Naive thymus-derived CD4-positive, alpha-beta T cell (primary cell): ENCODE data around the gene C11orf52. TPM values are rescaled to one million over a fixed set of nuclear protein-coding genes. Genes with fewer than 3 reads are reported as not detected.

Source experiments
- ATAC-seq: fragments of 150-1000 bp; cut with Tn5 transposase; 2 replicates; pipeline ENCODE4 v1.10.0; 2021; ENCODE audit warnings: mild to moderate bottlenecking, moderate library complexity
- CTCF ChIA-PET: fragments of 350-600 bp; sonication (Branson Sonifier 250); formaldehyde crosslinking; loops from one replicate; lab custom pipeline; 2021; ENCODE audit warnings: antibody characterized with exemption; lab: Charles Lee
- POLR2A ChIA-PET: fragments of 350-600 bp; sonication (Branson Sonifier 250); formaldehyde crosslinking; loops from one replicate; lab custom pipeline; 2021; ENCODE audit warnings: antibody characterized with exemption, inconsistent platforms; lab: Charles Lee
- DNase-seq, 9 donors: peaks; one replicate each; pipeline versions ENCODE4 v3.0.0 to v3.0.0-alpha.2; 2020 to 2022; ENCODE audit warnings: mixed read lengths in 1 of 9
- H3K27ac ChIP-seq: one replicate; pipeline ENCODE4 v1.7.0; 2013; ENCODE audit warnings: mild to moderate bottlenecking, low read depth, low read length, moderate library complexity
- H3K27me3 ChIP-seq, 2 donors: one replicate each; pipeline ENCODE4 v1.7.0; 2013; ENCODE audit warnings: low read length in 2 of 2, mild to moderate bottlenecking in 2 of 2, moderate library complexity in 2 of 2; ENCODE audit not compliant: control insufficient read depth in 2 of 2, insufficient read depth in 2 of 2
- H3K36me3 ChIP-seq, 3 experiments: 1 replicate in 2 of 3; 2 replicates in 1 of 3; pipeline ENCODE4 v1.7.0; 2013; ENCODE audit warnings: low read length in 3 of 3, mild to moderate bottlenecking in 3 of 3, moderate library complexity in 1 of 3; ENCODE audit not compliant: insufficient read depth in 3 of 3, control insufficient read depth in 2 of 3
- H3K4me1 ChIP-seq, 2 donors: one replicate each; pipeline ENCODE4 v1.7.0; 2013; ENCODE audit warnings: low read length in 2 of 2, mild to moderate bottlenecking in 2 of 2, moderate library complexity in 1 of 2; ENCODE audit not compliant: control insufficient read depth in 2 of 2, insufficient read depth in 2 of 2
- H3K4me3 ChIP-seq: 2 replicates; pipeline ENCODE4 v1.7.0; 2013; ENCODE audit warnings: mild to moderate bottlenecking, low read length
- H3K9me3 ChIP-seq, 3 experiments: 1 replicate in 2 of 3; 2 replicates in 1 of 3; pipeline ENCODE4 v1.7.0; 2013; ENCODE audit warnings: low read length in 3 of 3; ENCODE audit not compliant: control insufficient read depth in 2 of 3
- H3K27ac Mint-ChIP-seq, 9 donors: one replicate each; pipeline ENCODE4 v1.8.0; 2020 to 2022; ENCODE audit warnings: mixed read lengths in 9 of 9, mild to moderate bottlenecking in 8 of 9, moderate library complexity in 5 of 9, inconsistent platforms in 2 of 9
- H3K27me3 Mint-ChIP-seq, 5 donors: one replicate each; pipeline ENCODE4 v1.8.0; 2021 to 2022; ENCODE audit warnings: mixed read lengths in 5 of 5, mild to moderate bottlenecking in 1 of 5
- H3K36me3 Mint-ChIP-seq, 5 donors: one replicate each; pipeline ENCODE4 v1.8.0; 2020 to 2022; ENCODE audit warnings: mixed read lengths in 5 of 5, mild to moderate bottlenecking in 3 of 5, inconsistent platforms in 1 of 5
- H3K4me1 Mint-ChIP-seq, 7 donors: one replicate each; pipeline ENCODE4 v1.8.0; 2020 to 2022; ENCODE audit warnings: mixed read lengths in 7 of 7, mild to moderate bottlenecking in 3 of 7, inconsistent platforms in 1 of 7
- H3K4me3 Mint-ChIP-seq, 10 donors: one replicate each; pipeline ENCODE4 v1.8.0; 2020 to 2022; ENCODE audit warnings: mild to moderate bottlenecking in 10 of 10, mixed read lengths in 10 of 10, moderate library complexity in 6 of 10, inconsistent platforms in 2 of 10
- H3K9me3 Mint-ChIP-seq, 11 donors: one replicate each; pipeline ENCODE4 v1.8.0; 2020 to 2022; ENCODE audit warnings: mixed read lengths in 11 of 11, mild to moderate bottlenecking in 4 of 11, inconsistent platforms in 1 of 11, moderate library complexity in 1 of 11
- intact Hi-C, 2 donors: fragments of 100-400 bp; cut with micrococcal nuclease; formaldehyde crosslinking; loops; one replicate each; pipeline ENCODE4 v1.15.1; 2023
- polyA plus RNA-seq, 2 donors: library from polyadenylated mRNA; unstranded; fragments of 300-500 nt; fragmentation: Illumina TruSeq; gene quantifications; one replicate each; pipeline ENCODE4 v1.2.3, GENCODE V29; 2021
- total RNA-seq, 6 experiments: library from RNA in 5 of 6; stranded (reverse) in 5 of 6; gene quantifications; 1 replicate in 5 of 6; 2 replicates in 1 of 6; pipeline ENCODE4 v1.2.3 and lab custom pipeline; 2021 to 2026

The C11orf52 gene
- total and polyA plus RNA-seq, 7 experiments from 2014 or later: 0.26 TPM; not detected in 6

- Histone ChIP-seq H3K27ac (no peak overlapping the region), H3K27me3 (no peaks in the 10 kb centered on the region), H3K9me3 (no peaks in the 10 kb centered on the region), H3K4me1 (peaks cover 0 to 3% of the 10 kb centered on the region in 2 donors), H3K36me3 (no peaks in the 10 kb centered on the region), H3K4me3 (no peak overlapping the region)
- H3K4me1 Mint-ChIP-seq: peaks cover 0 to 8% (median 0%) of the 10 kb centered on the region in 7 donors
- CTCF ChIA-PET: interaction anchor here (0.6 kb wide), 1 partner anchor 85 kb away, joined by 4 read pairs; no protein-coding TSS in a partner anchor
- no peak for ATAC-seq
- peaks cover 0 to 4% (median 0%) of the 10 kb centered on the region in 5 donors for H3K27me3 Mint-ChIP-seq
- peaks cover 0 to 5% (median 0%) of the 10 kb centered on the region in 5 donors for H3K36me3 Mint-ChIP-seq
- intact Hi-C loops: no loop called here
- peaks cover 0 to 2% (median 0%) of the 10 kb centered on the region in 11 donors for H3K9me3 Mint-ChIP-seq
- no peak overlapping the region for H3K4me3 Mint-ChIP-seq
- DNase-seq: no peak
- POLR2A ChIA-PET: no interaction called here
- H3K27ac Mint-ChIP-seq: no peak overlapping the region
Observed at GRCh38 chr11:111954154-111954553, 35.4 kb downstream of the C11orf52 start.

GRCh38 chr11:111957663-111958444, 39.1 kb downstream of the C11orf52 start:
- Mint-ChIP-seq H3K9me3 (no peaks in the 10 kb centered on the region), H3K27me3 (peaks cover 0 to 4% (median 0%) of the 10 kb centered on the region in 5 donors), H3K27ac (no peak overlapping the region), H3K4me3 (no peak overlapping the region), H3K36me3 (peaks cover 0 to 3% (median 0%) of the 10 kb centered on the region in 5 donors), H3K4me1 (no peaks in the 10 kb centered on the region)
- Histone ChIP-seq H3K4me3 (no peak overlapping the region), H3K27me3 (no peaks in the 10 kb centered on the region), H3K27ac (no peak overlapping the region), H3K9me3 (no peaks in the 10 kb centered on the region), H3K4me1 (no peaks in the 10 kb centered on the region), H3K36me3 (no peaks in the 10 kb centered on the region)
- no peak for DNase-seq
- ChIA-PET CTCF (interaction anchor here (1.0 kb wide), 1 partner anchor 26 kb away, joined by 4 read pairs; no protein-coding TSS in a partner anchor), POLR2A (no interaction called here)
- ATAC-seq: no peak
- intact Hi-C loops: no loop called here

- intact Hi-C loops: no loop called here
- no peaks in the 10 kb centered on the region for H3K27me3 ChIP-seq
- no peak overlapping the region for H3K27ac ChIP-seq
- no peaks in the 10 kb centered on the region for H3K9me3 ChIP-seq
- CTCF ChIA-PET: no interaction called here
- H3K9me3 Mint-ChIP-seq: no peaks in the 10 kb centered on the region
- POLR2A ChIA-PET: no interaction called here
- H3K4me1 Mint-ChIP-seq: no peaks in the 10 kb centered on the region
- H3K4me3 Mint-ChIP-seq: no peak overlapping the region
- H3K27me3 Mint-ChIP-seq: peaks cover 0 to 4% (median 0%) of the 10 kb centered on the region in 5 donors
- DNase-seq: no peak
- ATAC-seq: no peak
- peaks cover 0 to 3% (median 0%) of the 10 kb centered on the region in 5 donors for H3K36me3 Mint-ChIP-seq
- H3K36me3 ChIP-seq: no peaks in the 10 kb centered on the region
- H3K27ac Mint-ChIP-seq: no peak overlapping the region
- H3K4me1 ChIP-seq: no peaks in the 10 kb centered on the region
- H3K4me3 ChIP-seq: no peak overlapping the region
Observed at GRCh38 chr11:111960916-111961315, 42.2 kb downstream of the C11orf52 start.

- H3K27me3 Mint-ChIP-seq: peaks cover 0 to 4% (median 0%) of the 10 kb centered on the region in 5 donors
- Histone ChIP-seq H3K36me3 (no peaks in the 10 kb centered on the region), H3K27ac (no peak overlapping the region), H3K9me3 (no peaks in the 10 kb centered on the region), H3K4me1 (no peaks in the 10 kb centered on the region), H3K27me3 (no peaks in the 10 kb centered on the region), H3K4me3 (no peak overlapping the region)
- H3K27ac Mint-ChIP-seq: no peak overlapping the region
- no peaks in the 10 kb centered on the region for H3K9me3 Mint-ChIP-seq
- CTCF ChIA-PET: interaction anchor here (0.6 to 0.7 kb wide), 2 partner anchors 21 to 400 kb away, joined by 3 read pairs; no protein-coding TSS in a partner anchor
- no peak for DNase-seq
- H3K4me3 Mint-ChIP-seq: no peak overlapping the region
- intact Hi-C loops: no loop called here
- POLR2A ChIA-PET: interaction anchor here (0.5 kb wide), 1 partner anchor 41 kb away, joined by 5 read pairs; no protein-coding TSS in a partner anchor
- no peak for ATAC-seq
- peaks cover 0 to 4% (median 0%) of the 10 kb centered on the region in 5 donors for H3K36me3 Mint-ChIP-seq
- H3K4me1 Mint-ChIP-seq: no peaks in the 10 kb centered on the region
Observed at GRCh38 chr11:111961389-111962300, 42.9 kb downstream of the C11orf52 start.

GRCh38 chr11:111963931-111964340, 45.2 kb downstream of the C11orf52 start:
- no peaks in the 10 kb centered on the region for H3K9me3 Mint-ChIP-seq
- no peak for DNase-seq
- ChIA-PET POLR2A (interaction anchor here (1.0 kb wide), 1 partner anchor 21 kb away, joined by 3 read pairs; no protein-coding TSS in a partner anchor), CTCF (interaction anchor here (0.6 kb wide), 1 partner anchor 9 kb away, joined by 4 read pairs; no protein-coding TSS in a partner anchor)
- intact Hi-C loops: no loop called here
- H3K4me3 Mint-ChIP-seq: no peak overlapping the region
- no peak for ATAC-seq
- Histone ChIP-seq H3K9me3 (no peaks in the 10 kb centered on the region), H3K4me3 (no peak overlapping the region), H3K4me1 (no peaks in the 10 kb centered on the region), H3K36me3 (no peaks in the 10 kb centered on the region), H3K27ac (no peak overlapping the region), H3K27me3 (no peaks in the 10 kb centered on the region)
- H3K4me1 Mint-ChIP-seq: no peaks in the 10 kb centered on the region
- H3K27ac Mint-ChIP-seq: no peak overlapping the region
- H3K27me3 Mint-ChIP-seq: no peaks in the 10 kb centered on the region
- H3K36me3 Mint-ChIP-seq: peaks cover 0 to 8% (median 5%) of the 10 kb centered on the region in 5 donors

- H3K27me3 Mint-ChIP-seq: no peaks in the 10 kb centered on the region
- H3K4me3 Mint-ChIP-seq: no peak overlapping the region
- H3K27me3 ChIP-seq: no peaks in the 10 kb centered on the region
- no peaks in the 10 kb centered on the region for H3K9me3 ChIP-seq
- no peaks in the 10 kb centered on the region for H3K4me1 Mint-ChIP-seq
- ATAC-seq: no peak
- peaks cover 0 to 12% (median 8%) of the 10 kb centered on the region in 5 donors for H3K36me3 Mint-ChIP-seq
- H3K36me3 ChIP-seq: no peaks in the 10 kb centered on the region
- no peaks in the 10 kb centered on the region for H3K9me3 Mint-ChIP-seq
- ChIA-PET POLR2A (no interaction called here), CTCF (no interaction called here)
- H3K27ac ChIP-seq: no peak overlapping the region
- no peak overlapping the region for H3K4me3 ChIP-seq
- H3K4me1 ChIP-seq: no peaks in the 10 kb centered on the region
- H3K27ac Mint-ChIP-seq: no peak overlapping the region
- intact Hi-C loops: no loop called here
- DNase-seq: no peak
Observed at GRCh38 chr11:111966678-111967077, 48.0 kb downstream of the C11orf52 start.
